ENCODE data around the gene EBNA1BP2.

DNA sequence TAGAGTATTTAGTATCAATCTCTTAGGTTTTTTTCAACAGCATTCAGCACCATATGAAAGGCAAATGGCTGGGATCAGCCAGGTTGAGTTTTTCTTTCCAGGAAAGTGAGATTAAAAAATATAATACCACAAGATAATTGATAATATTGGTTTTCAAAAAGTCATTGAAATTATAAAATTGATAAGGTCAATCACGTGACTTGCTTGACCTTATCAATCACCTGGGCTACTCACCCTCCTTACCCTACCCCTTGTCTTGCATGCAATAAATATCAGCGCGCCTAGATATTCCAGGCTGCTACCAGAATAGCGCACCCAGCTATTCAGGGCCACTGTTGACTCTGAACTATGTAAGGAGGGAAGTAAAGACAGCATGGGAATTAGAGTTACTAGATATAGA lies 31.5 kb downstream of the EBNA1BP2 start:
- TF ChIP-seq NFYB (IDR thresholded peaks at IDR 0.05; ENCODE audit: insufficient read depth, low read depth, low read length) (no peak), POLR2A (IDR thresholded peaks at IDR 0.05; ENCODE audit: low read depth, low read length) (no peak), POLR2AphosphoS5 (IDR thresholded peaks at IDR 0.05; ENCODE audit: low read length) (no peak), ETV6 (conservative IDR thresholded peaks at IDR 0.05 in 1 of 2, IDR thresholded peaks at IDR 0.05 in 1 of 2; ENCODE audit: borderline replicate concordance in 1 of 2, low read depth in 1 of 2) (no peak), TCF12 (IDR thresholded peaks at IDR 0.05; ENCODE audit: low read depth, low read length) (no peak), SUPT20H (IDR thresholded peaks at IDR 0.05; ENCODE audit: borderline replicate concordance, control insufficient read depth, low read depth, low read length) (no peak), NR2F1 (conservative IDR thresholded peaks at IDR 0.05) (no peak)
- TF ChIP-seq, protein P1, sequence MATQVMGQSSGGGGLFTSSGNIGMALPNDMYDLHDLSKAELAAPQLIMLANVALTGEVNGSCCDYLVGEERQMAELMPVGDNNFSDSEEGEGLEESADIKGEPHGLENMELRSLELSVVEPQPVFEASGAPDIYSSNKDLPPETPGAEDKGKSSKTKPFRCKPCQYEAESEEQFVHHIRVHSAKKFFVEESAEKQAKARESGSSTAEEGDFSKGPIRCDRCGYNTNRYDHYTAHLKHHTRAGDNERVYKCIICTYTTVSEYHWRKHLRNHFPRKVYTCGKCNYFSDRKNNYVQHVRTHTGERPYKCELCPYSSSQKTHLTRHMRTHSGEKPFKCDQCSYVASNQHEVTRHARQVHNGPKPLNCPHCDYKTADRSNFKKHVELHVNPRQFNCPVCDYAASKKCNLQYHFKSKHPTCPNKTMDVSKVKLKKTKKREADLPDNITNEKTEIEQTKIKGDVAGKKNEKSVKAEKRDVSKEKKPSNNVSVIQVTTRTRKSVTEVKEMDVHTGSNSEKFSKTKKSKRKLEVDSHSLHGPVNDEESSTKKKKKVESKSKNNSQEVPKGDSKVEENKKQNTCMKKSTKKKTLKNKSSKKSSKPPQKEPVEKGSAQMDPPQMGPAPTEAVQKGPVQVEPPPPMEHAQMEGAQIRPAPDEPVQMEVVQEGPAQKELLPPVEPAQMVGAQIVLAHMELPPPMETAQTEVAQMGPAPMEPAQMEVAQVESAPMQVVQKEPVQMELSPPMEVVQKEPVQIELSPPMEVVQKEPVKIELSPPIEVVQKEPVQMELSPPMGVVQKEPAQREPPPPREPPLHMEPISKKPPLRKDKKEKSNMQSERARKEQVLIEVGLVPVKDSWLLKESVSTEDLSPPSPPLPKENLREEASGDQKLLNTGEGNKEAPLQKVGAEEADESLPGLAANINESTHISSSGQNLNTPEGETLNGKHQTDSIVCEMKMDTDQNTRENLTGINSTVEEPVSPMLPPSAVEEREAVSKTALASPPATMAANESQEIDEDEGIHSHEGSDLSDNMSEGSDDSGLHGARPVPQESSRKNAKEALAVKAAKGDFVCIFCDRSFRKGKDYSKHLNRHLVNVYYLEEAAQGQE (IDR thresholded peaks at IDR 0.05; ENCODE audit: low read depth, low read length): no peak
- TF ChIP-seq, protein P2, sequence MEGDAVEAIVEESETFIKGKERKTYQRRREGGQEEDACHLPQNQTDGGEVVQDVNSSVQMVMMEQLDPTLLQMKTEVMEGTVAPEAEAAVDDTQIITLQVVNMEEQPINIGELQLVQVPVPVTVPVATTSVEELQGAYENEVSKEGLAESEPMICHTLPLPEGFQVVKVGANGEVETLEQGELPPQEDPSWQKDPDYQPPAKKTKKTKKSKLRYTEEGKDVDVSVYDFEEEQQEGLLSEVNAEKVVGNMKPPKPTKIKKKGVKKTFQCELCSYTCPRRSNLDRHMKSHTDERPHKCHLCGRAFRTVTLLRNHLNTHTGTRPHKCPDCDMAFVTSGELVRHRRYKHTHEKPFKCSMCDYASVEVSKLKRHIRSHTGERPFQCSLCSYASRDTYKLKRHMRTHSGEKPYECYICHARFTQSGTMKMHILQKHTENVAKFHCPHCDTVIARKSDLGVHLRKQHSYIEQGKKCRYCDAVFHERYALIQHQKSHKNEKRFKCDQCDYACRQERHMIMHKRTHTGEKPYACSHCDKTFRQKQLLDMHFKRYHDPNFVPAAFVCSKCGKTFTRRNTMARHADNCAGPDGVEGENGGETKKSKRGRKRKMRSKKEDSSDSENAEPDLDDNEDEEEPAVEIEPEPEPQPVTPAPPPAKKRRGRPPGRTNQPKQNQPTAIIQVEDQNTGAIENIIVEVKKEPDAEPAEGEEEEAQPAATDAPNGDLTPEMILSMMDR (IDR thresholded peaks at IDR 0.05 in 2 of 3, conservative IDR thresholded peaks at IDR 0.05 in 1 of 3; ENCODE audit: control insufficient read depth in 2 of 3, extremely low read depth in 1 of 3, insufficient read depth in 1 of 3, low read depth in 3 of 3, low read length in 3 of 3): no peak
- TF ChIP-seq, protein P3, sequence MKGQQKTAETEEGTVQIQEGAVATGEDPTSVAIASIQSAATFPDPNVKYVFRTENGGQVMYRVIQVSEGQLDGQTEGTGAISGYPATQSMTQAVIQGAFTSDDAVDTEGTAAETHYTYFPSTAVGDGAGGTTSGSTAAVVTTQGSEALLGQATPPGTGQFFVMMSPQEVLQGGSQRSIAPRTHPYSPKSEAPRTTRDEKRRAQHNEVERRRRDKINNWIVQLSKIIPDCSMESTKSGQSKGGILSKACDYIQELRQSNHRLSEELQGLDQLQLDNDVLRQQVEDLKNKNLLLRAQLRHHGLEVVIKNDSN (IDR thresholded peaks at IDR 0.05; ENCODE audit: borderline replicate concordance, extremely low read length, insufficient read depth, low read depth, low read length): no peak
- TF ChIP-seq, protein P4, sequence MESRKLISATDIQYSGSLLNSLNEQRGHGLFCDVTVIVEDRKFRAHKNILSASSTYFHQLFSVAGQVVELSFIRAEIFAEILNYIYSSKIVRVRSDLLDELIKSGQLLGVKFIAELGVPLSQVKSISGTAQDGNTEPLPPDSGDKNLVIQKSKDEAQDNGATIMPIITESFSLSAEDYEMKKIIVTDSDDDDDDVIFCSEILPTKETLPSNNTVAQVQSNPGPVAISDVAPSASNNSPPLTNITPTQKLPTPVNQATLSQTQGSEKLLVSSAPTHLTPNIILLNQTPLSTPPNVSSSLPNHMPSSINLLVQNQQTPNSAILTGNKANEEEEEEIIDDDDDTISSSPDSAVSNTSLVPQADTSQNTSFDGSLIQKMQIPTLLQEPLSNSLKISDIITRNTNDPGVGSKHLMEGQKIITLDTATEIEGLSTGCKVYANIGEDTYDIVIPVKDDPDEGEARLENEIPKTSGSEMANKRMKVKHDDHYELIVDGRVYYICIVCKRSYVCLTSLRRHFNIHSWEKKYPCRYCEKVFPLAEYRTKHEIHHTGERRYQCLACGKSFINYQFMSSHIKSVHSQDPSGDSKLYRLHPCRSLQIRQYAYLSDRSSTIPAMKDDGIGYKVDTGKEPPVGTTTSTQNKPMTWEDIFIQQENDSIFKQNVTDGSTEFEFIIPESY (IDR thresholded peaks at IDR 0.05): no peak
